HG02981 (cell line): Measurements from ENCODE around the gene RFTN2.
"Not testable (repeated sequence)": the region's sequence is repeated elsewhere in the genome, so short reads cannot be mapped to it uniquely, and the experiment has no call there.

Experiments used
- ATAC-seq: cut with Tn5 transposase; IDR thresholded peaks from one replicate; pipeline ENCODE4 v1.9.1; 2021; ENCODE audit warnings: mild to moderate bottlenecking, moderate library complexity; ENCODE audit not compliant: unreplicated experiment

Gene RFTN2

DNA sequence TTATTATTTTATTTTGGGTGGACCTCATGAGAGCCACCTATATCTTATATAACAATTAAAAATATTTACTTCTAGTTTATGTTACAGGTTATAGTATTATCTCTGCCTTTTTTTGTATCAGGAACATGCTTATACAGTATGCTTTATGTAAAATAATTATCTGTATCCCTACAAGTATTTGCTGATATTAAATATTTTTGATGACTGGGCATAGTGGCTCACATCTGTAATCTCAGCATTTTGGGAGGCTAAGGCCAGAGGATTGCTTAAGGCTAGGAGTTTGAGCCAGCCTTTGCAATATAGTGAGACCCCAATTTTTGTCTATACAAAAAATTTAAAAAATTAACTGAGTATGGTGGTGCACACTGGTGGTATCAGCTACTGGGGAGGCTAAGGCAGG lies 119.9 kb downstream of the RFTN2 start:
- no peak for ATAC-seq

- ATAC-seq: not testable (repeated sequence)
Measured at GRCh38 chr2:197551260-197551659, 124.1 kb downstream of the RFTN2 start.

DNA sequence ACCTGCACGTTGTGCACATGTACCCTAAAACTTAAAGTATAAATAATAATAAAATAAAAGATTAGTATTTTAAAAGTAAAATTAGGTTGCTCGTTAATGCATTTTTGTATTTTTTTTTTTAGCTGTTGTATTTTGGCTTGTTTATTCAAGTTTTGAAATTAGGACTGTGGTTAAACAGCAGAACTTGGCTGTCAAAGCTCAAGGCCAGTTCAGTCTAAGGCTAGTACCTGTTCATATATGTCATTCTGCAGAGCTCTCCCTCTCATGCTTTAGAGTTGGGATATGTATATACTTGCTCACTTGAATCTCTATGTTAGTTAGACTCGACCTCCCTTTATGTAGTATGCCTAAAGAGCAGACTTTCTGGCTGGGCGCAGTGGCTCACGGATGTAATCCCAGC lies 126.8 kb downstream of the RFTN2 start:
- no peak for ATAC-seq

GRCh38 chr2:197547163-197547900 lies 128.1 kb downstream of the RFTN2 start:
- ATAC-seq: no peak

DNA sequence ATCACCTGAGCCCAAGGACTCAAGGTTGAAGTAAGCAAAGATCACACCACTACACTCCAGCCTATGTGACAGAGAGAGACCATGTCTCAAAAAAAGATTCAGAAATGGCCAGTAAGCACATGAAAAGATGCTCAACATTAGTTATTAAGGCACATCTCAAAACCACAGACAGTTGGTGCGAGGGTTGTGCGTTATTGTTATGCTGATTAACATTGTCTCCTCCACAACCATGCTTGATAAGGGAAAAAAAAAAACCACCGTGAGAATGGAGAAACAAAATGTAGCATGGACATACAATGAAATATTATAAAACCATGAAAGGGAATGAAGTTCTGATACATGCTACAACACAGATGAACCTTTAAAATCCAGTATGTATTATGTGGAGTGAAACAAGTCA lies 132.2 kb downstream of the RFTN2 start:
- no peak for ATAC-seq

DNA sequence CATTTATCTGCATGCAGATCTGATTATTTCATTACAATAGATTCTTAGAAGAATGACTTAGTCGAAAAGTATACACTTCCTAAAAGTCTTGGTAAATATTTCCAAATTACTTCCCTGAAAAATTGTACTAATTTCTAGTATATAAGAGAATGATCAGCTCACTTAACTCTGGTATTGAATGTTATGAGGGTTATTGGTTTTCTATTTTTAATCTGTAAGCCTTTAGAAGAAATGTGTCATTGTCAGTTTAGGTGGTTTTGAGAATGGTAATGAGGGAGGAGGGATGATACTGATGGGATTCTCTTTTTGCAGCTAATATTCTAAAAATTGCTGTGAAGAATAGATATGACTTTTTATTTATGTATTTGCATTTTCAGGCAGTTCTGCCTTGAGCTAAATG lies 135.7 kb downstream of the RFTN2 start:
- no peak for ATAC-seq

DNA sequence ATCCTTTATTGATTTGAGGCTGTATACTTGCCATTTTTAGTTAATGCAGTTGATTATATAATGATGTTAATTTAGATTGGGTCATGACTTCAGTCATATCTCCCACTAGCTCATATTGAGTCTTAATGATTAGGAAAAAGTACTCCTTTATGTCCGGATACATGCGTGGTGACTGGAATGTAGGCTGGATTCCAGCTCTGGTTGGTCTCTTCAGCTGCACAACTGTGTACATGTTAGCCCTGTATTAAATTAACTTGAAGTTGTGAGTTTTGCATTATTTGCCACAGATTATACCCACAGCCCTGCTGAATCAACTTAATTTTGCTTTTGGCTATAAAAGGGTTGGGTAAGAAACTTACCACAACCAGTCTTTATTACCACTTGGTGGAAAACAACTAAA lies 137.0 kb downstream of the RFTN2 start:
- no peak for ATAC-seq
